ENCODE data around the gene VAX1. TPM values are rescaled to one million over a fixed set of nuclear protein-coding genes. Genes with fewer than 3 reads are reported as not detected.
"Not testable (repeated sequence)": the region's sequence is repeated elsewhere in the genome, so short reads cannot be mapped to it uniquely, and the experiment has no call there.

VAX1 gene
- total RNA-seq, 3 donors from 2014 or later, result not detected

- DNase-seq (no peak), ATAC-seq (no peak)
- intact Hi-C loops (cut with DNase I, micrococcal nuclease), result no loop called here
- H3K4me1 ChIP-seq (ENCODE audit: low read depth), result no peaks in the 10 kb centered on the region
- H3K4me3 ChIP-seq, result no peak overlapping the region
- no peak for TF ChIP-seq CTCF (IDR thresholded peaks at IDR 0.05)
- H3K9me3 ChIP-seq, result no peaks in the 10 kb centered on the region
- H3K36me3 ChIP-seq (ENCODE audit: low read depth), result no peaks in the 10 kb centered on the region
Measured at GRCh38 chr10:117087521-117087920, 50.5 kb downstream of the VAX1 start.

GRCh38 chr10:117086546-117086945, 51.5 kb downstream of the VAX1 start:
- Histone ChIP-seq H3K9me3 (no peaks in the 10 kb centered on the region), H3K4me3 (no peak overlapping the region), H3K36me3 (ENCODE audit: low read depth) (no peaks in the 10 kb centered on the region), H3K4me1 (ENCODE audit: low read depth) (no peaks in the 10 kb centered on the region)
- TF ChIP-seq CTCF (IDR thresholded peaks at IDR 0.05), result no peak
- intact Hi-C loops (cut with DNase I, micrococcal nuclease), result no loop called here
- ATAC-seq (no peak), DNase-seq (no peak)

GRCh38 chr10:117084421-117085246, 53.4 kb downstream of the VAX1 start:
- ATAC-seq; intact Hi-C loops (cut with DNase I, micrococcal nuclease); H3K4me3 ChIP-seq; DNase-seq; H3K4me1 ChIP-seq (ENCODE audit: low read depth); H3K36me3 ChIP-seq (ENCODE audit: low read depth); H3K9me3 ChIP-seq: not testable (repeated sequence)

Small RNAs within 50 kb of the gene (microRNA-seq; reads per million reads assigned to microRNA genes)
- gene MIR3663, result not detected

Other genes with a start within 250 kb of the VAX1 start
- 10 to 100 TPM; 17.4 to 33.5 (median 27.9) TPM for gene SHTN1, start 133.1 kb downstream of the VAX1 start, total RNA-seq
- not detected for gene KCNK18, start 59.2 kb upstream of the VAX1 start, total RNA-seq
- 1 to 10 TPM in 2 of 3 donors, under 1 TPM in 1; 0.29 to 1.9 (median 1.6) TPM for gene SLC18A2, start 102.8 kb upstream of the VAX1 start, total RNA-seq
- 10 to 100 TPM; 54.2 to 67.8 (median 57.6) TPM for gene PDZD8, start 237.2 kb upstream of the VAX1 start, total RNA-seq